Measurements from ENCODE around the gene PRR20G.
"Not testable (repeated sequence)": the region's sequence is repeated elsewhere in the genome, so short reads cannot be mapped to it uniquely, and the experiment has no call there.

- not testable (repeated sequence) for TF ChIP-seq EZH2phosphoT487 (IDR thresholded peaks at IDR 0.05; ENCODE audit: borderline replicate concordance, low read depth, low read length); CTCF (conservative IDR thresholded peaks at IDR 0.05; ENCODE audit: low read length)
These were observed 21.0 kb upstream of the PRR20G start for GRCh38 chr3:127308821-127309220.
